GM18868 (cell line): ENCODE measurements around the gene KIF1A.

ENCODE experiments used
- ATAC-seq: cut with Tn5 transposase; IDR thresholded peaks from one replicate; pipeline ENCODE4 v1.9.1; 2021; ENCODE audit warnings: mild to moderate bottlenecking, moderate library complexity; ENCODE audit not compliant: unreplicated experiment

Gene KIF1A

DNA sequence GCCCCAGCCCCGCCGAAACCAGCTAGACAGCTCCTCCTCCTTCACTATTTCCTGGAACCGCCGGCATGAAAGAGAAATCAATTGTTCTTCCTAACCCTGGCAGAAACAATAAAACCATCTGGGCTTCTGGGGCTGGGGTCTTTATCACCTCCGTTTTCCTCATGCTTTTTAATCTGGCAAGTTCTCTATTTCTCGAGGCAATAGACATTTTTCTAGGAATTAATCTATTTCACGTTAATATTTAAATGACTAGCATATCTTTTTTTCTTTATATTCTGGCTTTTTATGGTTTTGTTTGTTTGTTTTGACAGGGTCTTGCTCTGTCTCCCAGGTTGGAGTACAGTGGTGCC is 1.4 kb upstream of the KIF1A start:
- no peak for ATAC-seq

DNA sequence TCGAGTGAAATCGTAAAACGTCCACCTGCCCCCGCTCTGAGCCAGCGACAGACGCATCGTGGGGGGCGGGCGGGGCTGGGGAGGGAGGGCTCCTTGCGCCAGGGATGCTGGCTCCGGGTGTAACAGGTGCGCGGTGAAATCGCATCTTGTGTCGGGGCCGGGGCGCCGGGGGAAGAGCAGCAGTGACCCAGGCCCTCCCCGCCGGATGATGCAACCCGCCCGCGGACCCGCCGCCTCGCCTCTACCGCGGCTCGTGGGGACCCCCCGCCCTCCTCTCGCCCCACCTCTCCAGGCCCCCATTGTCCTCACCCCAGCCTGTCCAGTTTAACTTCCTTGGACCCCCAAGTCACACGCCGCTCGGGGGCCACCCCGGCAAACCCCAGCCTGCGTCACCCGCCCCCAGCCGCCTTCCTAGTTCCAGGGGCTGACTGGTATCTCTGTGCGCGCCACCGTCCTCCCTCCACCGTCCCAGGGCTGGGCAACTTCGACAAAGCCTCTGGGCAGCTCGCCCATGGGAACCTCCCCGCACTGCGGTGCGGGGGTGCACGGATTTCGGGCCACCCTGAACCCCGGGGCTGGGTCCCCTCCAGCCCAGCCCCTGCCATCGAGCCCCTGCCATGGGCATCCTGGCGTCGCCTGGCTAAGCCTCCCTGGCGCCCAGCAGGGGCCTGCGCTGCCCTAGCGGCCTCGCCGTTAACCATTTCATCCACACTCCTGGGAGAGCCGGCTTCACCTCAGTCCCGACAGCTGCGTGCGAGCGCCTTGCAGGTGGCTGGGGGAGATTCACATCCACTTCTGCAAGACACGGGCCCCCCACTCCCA is 799 bp upstream of the KIF1A start:
- no peak for ATAC-seq

DNA sequence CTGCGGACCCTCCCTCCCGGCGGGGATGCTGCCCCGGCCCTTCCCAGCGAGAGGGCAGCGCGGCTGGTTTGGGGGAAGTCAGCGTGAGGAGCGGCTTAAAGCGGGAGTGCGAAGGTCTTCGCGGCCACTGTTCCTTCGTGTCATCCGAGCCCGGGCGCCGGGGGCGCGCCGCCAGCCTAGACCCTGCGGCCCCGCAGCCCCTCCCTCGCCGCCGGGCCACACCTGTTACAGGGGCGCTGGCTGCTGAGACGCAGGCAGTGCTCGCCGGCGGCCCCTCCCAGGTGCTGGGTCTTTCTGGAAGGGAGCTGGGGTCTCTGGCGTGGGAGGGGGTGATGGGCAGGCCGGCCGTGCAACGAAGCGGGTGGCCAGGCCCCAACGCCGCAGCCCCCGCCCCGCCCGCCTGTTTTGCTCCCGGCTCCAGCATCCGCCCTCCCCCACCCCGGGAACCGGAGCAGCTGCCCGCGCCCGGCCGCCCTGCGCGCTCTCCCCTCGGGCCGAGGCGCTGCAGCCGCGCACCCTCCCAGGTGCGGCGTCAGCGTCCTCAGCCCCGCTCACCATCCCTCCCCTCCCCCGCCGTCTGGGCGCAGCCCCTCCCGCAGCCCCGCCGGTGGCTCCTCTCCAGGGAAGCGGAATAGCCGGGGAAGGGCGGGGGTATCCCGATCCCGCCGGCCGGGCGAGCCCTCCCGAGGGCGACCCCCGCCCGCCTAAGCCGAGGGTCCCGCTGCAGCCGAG is 727 bp downstream of the KIF1A start:
- ATAC-seq: no peak

DNA sequence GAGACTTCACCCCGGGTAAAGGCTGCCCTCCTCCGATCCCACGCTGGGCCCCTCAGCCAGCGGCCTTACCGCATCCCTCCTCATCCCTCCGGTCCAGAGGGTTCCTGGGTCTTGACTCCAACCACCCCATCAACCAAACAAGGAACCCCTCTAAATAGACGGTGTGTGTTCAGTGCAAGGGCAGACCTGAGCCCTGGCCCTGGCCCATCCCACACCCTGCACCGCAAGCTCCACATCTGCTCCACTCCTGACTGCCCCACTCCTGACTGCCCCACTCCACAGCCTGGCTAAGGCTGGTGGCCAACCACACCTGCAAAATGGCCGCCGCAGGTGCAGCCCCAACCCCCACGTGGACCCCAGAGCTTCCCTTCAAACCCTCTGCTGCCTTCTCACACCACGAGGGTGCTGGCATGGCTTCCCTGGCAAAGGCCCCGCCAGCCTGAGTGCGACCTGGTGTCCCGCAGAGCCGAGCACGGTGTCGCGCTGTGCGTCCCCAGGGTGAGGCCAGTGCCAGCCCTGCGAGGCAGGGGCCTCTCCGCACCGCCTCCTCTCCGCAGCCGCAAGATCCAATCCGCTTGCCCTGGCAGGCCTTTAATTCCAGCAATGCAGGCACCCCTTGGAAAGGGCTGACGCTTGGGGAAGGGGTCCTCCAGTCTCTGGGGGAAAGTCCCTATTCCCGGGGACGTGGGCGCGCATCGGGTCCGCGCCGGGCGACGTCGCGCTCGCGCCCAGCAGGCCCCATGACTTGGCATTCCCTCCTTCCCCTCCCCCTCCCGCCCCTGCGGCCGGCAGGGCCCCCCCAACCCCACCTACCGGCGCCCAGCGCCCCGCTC is 1.5 kb downstream of the KIF1A start:
- ATAC-seq: no peak

DNA sequence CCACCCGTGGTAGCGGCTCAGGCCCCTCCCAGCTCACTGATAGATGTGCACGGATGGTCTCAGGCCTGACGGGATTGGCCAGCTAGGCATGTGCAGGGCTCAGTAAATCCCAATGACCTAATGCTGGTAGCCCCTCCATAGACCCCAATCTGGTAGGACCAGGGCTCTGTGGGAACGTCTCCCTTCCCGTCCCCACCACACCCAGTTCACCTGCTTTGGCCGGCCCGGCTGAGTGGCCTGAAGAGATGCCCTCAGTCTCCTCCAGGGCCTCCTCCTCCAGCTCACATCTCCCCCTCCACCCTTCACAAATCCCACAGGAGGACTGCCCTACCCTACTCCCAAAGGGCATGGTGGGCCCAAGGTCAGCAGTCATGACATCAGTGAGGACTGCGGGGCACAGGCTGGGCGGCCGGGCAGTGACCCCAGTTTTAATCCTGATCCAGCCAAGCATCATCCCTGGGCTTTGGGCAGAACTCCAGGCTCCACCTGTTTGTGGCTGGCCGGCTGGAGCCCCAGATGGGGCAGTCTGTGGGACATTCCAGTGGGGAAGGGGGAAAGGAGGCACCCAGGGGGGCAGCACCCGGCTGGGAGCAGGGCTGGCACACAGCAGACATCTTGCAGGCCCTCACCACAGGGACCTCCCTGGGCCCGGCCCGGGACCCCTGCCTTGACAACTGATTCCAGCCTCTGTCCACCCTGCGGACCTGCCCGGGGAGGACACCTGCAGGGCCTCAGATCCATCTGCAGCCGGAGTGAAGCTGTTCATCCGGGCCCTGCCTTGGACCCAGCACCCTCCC is 2.3 kb downstream of the KIF1A start:
- no peak for ATAC-seq

DNA sequence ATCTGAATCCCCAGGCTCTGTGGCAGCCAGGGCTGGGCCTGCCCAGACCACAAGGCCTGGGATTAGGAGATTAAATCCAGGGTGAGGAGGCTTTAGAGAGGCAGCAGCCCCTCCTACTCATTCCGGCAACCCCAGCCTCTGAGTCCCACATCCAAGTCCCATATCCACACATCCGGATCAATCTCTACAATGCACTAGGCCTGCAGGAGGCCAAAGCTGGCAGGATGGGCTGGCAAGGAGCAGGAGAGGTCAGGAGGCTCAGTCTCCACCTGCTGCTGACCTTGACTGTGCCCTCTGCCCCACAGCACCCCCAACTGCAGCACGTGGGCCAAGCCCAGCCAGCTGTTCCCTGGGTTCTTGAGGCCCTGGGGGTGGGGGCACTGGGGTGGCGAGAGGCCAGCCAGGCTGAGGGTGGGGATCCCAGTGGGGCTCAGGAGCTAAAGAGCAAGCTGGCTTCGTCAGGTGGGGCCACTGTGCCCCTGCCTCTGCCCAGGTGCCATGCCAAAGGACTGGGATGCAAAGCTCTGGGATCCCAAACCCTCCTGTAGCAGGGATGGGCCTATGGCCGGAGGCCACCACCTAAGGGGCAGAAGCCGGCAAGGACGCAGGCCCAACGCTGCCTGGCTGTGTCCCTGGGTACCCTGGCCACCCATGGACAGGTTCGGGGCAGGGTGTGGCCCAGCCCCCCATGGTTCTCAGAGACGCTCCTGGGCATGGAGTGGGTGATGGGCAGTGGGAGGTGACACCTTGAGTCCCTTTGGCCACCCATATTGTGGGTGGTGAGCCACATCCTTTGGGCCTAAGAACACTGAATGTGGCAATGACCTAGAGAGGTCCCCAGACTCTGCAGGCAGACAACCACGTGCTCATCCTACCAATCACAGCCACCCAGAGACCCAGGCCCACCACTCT is 3.2 kb downstream of the KIF1A start:
- no peak for ATAC-seq

DNA sequence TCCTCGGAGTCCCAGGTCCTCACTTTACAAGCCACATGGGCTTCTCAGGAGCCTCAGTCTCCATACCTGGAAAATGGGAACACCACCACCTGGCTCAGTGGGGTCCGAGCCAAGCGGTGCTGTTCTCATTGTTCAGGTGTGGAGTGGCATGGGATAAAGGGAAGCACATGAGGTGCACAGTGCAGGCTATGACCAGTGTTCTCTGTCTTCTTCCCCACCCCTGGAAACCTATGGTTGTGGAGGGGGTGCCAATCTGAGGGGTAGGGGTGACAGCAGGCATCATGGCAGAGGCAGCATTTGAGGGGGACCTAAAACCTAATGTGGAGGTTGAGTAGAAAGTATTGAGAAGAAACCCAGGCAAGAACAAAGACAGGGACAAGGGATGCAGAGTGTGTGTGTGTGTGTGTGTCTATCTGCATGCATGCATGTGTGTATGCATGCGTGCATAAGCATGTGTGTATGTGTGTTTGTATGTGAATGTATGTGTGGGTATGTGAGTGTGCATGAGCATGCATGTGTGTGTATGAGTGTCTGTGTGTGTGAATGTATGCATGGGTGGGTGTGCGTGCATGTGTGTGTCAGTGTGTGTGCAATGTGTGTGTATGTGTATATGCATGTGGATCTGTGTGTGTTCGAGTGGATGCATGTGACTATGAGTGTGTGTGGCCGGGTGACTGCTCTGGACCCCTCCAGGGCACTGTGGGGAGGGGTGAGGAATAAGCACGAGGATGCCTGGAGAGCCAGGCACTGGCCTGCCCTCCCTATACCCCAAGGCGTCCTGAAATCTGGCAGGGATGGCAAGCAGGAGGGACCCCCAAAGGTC is 4.0 kb downstream of the KIF1A start:
- no peak for ATAC-seq

DNA sequence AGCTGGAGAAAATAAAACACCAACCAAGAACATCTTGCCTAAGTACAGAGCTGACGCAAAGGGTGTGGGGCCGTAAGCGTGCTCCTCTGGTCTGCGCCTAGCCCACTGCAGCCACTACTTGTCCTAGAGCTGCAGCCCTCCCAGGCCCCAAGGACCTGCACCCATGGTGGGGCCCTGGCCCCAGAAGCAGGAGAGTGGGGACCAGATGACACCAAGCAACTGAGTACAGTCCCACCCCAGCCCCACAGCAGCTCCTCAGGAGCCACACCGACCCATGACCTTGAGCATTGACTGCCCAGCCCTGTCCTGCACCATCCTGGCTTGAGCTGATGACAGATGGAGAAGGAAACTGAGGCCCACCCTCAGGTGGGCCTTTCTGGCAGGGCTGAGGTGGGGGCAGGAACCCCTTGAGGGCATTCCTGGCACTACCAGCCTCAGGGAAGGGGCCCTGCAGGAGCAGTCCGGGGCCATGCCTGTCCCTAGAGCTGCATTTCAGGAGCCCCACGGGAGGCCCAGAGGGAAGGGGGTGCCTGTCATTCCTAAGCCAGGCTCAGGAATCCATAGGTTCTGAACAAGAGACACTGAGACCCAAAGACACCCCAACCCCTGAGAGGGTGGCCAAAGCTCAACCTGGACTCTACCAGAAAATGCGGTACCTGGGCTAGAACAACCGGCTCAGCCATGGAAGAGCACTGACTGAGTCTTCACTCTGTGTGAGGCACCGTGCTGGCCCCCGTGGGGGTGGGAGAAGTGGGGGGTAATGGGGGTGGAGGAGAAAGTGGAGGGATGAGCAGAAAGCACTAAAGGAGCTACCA is 4.9 kb downstream of the KIF1A start:
- no peak for ATAC-seq

DNA sequence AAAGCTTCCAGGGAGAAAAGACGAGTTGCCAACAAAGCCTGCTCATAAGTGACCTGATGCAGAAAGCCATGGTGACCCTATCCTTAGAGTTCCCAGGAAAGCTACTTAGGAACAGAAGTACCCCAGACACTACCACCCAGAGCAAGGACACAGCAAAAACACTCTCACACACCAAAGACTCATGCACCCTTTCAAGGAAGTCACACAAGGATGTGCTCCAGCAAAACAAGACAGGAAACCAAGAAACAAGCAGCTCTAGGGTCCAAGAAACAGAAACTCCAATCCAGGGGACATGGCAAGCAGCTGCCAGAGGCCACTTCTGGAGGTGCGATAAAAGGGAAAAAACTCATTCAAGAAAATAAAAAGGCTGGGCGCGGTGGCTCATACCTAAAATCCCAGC is 5.7 kb downstream of the KIF1A start:
- no peak for ATAC-seq

DNA sequence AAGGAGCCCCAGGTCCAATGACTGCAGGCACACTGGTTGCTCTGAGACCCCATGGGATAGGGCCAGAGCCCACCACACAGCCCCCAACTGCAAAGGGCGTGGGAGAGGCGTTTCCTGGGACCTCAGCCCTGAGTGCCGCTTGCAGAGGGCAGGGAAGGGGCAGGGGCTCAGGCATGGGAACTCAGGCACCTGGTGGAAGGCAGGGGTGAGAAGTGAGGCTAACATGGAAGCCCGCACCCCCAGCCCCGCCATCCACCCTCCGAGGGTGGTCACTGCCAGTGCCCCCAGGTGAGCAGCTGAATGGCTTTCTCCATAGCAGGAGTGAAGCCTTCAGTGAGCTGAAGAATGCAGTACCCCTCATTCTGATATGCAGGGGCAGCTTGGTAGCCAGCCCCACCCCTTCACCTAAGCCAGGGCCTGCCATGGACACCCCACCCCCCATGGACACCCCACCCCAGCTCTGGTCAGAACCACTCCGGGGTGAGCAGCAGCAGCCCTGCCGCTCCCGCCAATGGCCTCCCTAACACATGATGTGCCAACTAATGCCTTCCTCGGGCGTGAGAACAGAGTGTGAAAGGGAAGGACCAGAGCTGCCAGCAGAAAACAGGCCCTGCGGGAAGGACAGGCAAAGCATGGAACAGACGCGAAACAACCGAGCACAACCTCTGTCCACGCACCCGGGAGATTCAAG is 6.6 kb downstream of the KIF1A start:
- no peak for ATAC-seq

DNA sequence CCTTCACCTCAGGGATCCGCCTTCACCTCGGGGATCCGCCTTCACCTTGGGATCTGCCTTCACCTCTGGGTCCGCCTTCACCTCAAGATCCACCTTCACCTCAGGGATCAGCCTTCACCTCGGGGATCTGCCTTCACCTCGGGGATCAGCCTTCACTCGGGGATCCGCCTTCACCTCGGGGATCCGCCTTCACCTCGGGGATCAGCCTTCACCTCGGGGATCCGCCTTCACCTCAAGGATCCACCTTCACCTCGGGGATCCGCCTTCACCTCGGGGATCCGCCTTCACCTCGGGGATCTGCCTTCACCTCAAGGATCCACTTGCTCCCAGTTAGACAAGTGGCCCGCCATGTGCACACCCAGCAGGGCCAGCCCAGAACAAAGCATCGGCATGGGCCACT is 7.3 kb downstream of the KIF1A start:
- ATAC-seq: no peak

DNA sequence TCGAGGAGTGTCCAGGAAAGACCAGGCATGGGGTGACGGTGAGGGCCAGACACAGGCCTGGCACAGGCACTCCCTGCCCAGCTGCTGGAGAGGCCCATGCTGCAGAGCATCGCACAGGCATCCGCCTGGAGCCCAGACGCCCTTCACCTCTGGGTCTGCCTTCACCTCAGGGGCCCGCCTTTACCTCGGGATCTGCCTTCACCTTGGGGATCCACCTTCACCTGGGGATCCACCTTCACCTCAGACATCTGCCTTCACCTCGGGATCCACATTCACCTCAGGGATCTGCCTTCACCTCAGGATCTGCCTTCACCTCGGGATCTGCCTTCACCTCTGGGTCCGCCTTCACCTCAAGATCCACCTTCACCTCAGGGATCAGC is 7.7 kb downstream of the KIF1A start:
- no peak for ATAC-seq

DNA sequence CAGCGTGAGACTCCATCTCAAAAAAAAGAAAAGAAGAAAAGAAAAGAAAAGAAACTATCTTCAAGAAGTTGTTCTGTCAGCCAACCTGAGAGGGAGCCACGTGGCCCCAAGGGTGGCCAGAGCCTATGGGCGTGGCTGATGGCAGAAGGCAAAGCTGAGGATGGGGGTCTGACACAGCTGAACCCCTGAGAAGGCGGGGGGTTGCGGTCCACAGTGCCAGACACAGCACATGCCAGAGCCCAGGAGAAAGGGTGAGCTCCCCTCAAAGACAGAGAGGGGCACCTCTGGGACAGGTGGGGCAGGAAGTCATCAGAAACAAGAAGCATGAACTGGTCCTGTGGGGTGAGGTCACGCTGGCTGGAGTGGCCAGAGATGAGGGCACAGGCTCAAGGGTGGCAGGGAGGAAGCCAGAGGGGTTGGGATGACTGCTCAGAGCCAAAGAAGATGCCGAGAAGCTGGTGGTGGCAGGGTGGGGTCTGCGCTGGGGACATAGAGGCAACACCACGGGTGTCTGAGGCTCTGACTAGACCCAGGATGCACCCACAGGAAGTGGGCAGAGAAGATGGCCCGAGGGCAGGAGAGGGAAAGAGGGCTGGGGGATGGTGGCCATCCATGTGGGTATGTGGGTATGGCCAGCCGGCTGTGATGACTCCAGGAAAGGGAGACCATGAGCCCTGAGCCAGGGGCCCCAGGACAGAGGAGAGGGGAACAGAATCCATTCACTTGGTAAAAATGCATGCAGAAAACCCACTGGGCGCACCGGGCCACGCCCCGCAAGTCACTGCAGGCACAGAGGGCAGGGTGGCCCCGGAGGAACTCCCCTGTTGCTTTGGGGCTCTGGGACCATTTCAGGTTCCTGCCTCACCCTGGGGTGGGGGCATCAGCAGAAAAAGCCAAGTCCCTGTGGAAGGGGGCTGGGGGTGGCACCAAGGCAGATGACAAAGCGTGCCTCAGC is 8.4 kb downstream of the KIF1A start:
- ATAC-seq: no peak

DNA sequence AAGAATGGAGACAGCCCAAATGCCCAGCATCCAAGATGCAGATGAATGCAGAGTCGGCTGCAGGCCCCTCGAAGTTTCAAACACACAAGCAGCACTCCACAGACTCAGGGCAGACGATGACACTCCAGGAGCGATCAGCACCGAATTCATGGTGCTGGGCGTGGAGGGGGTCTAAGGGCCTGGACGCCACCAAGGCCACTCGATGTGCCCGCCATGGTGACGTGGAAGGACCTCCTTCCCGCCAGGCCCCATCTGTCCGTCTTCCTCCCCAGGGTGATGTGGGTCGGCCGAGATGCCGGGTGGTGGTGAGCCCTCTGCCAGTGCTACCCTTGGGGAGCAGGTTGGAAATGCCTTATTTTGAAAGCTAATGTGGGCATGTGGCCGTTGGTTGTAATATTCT is 9.4 kb downstream of the KIF1A start:
- ATAC-seq: no peak

DNA sequence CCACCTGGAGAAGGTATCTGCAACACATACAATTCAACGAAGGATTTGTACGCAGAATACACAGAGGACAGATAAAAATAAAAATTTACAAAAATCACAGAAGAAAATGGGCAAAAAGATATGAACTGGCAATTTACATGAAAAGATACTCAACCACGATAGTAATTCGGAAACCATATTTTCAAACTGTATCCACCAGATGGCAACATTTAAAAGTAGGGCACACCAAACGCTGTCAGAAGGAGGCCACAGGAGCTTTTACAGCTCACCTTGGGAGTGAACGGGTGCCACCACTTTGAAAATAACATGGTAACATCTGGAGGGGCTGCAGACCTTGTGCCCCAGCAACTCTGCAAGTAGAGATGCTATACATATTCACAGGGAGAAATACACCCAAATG is 9.8 kb downstream of the KIF1A start:
- ATAC-seq: no peak

DNA sequence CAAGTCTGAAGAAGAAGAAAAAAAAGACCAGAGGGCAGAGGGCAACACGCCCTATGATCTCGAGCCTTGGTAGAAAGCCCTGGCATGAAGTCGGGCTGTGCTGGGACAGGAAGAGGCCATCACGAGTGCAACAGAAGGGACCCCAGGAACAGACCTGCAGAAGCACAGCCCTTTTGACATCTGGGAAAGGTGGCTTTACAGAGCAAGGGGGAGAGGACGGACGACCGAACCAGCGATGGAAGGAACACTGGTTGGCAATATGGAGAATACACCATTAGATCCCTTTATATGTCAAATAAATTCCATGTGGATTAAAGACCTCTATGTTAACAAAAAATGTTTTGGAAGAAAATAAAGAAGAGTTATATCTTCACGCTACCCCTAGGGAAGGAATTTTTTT is 10.7 kb downstream of the KIF1A start:
- no peak for ATAC-seq

DNA sequence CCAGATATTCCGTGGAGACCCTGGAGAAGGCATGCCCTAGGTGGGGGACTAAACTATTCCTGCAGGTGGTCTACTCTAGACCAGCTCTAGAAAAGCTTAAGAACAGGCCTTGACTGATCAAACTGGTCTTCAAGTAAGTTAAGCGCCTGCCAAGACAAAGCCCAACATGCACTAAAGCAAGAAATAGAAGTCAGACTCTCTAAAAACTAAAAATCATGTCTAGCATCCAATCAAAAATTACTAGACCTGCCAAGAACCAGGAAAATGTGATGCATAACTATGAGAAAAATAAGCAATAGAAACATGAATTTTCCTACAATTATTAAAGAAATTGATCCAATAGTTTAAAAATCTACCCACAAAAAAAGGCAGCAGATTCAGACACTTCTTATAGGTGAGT is 13.6 kb downstream of the KIF1A start:
- ATAC-seq: no peak
